RWPE2 (cell line): ENCODE measurements around the gene AGK.
"Not testable (repeated sequence)": the region's sequence is repeated elsewhere in the genome, so short reads cannot be mapped to it uniquely, and the experiment has no call there.

Source experiments
- ATAC-seq: fragments of 200-7000 bp; cut with Tn5 transposase; 3 replicates; pipeline ENCODE4 v1.9.1; 2021; ENCODE audit warnings: low read depth
- DNase-seq: peaks from one replicate; pipeline ENCODE4 v3.0.0-alpha.2; 2020; ENCODE audit warnings: low spot score
- H3K27ac ChIP-seq: fragments of 450-650 bp; 2 replicates; pipeline ENCODE4 v1.5.1; 2017; ENCODE audit warnings: mild to moderate bottlenecking; ENCODE audit not compliant: poor library complexity, severe bottlenecking
- H3K27me3 ChIP-seq: fragments of 250-450 bp; sonication (Bioruptor Pico); 2 replicates; pipeline ENCODE4 v1.5.1; 2021; ENCODE audit warnings: mild to moderate bottlenecking, moderate library complexity; ENCODE audit not compliant: insufficient read depth, poor library complexity, severe bottlenecking
- H3K36me3 ChIP-seq: fragments of 250-450 bp; sonication (Bioruptor Pico); 2 replicates; pipeline ENCODE4 v1.5.1; 2020; ENCODE audit warnings: low read depth, mild to moderate bottlenecking, moderate library complexity
- H3K4me1 ChIP-seq: fragments of 250-450 bp; sonication (Bioruptor Pico); 2 replicates; pipeline ENCODE4 v1.5.1; 2021; ENCODE audit warnings: mild to moderate bottlenecking, moderate library complexity; ENCODE audit not compliant: insufficient read depth, poor library complexity, severe bottlenecking
- H3K4me3 ChIP-seq: fragments of 250-450 bp; sonication (Bioruptor Pico); 2 replicates; pipeline ENCODE4 v1.5.1; 2021; ENCODE audit warnings: mild to moderate bottlenecking, moderate library complexity; ENCODE audit not compliant: severe bottlenecking
- H3K9me3 ChIP-seq: fragments of 250-450 bp; sonication (Bioruptor Pico); 2 replicates; pipeline ENCODE4 v1.5.1; 2021; ENCODE audit warnings: mild to moderate bottlenecking, moderate library complexity; ENCODE audit not compliant: severe bottlenecking
- TF ChIP-seq, protein P1 (sequence below): fragments of 450-650 bp; IDR thresholded peaks from one replicate; pipeline ENCODE4 v1.5.1; 2017; ENCODE audit warnings: mild to moderate bottlenecking, moderate library complexity; ENCODE audit not compliant: poor library complexity, severe bottlenecking

AGK gene

DNA sequence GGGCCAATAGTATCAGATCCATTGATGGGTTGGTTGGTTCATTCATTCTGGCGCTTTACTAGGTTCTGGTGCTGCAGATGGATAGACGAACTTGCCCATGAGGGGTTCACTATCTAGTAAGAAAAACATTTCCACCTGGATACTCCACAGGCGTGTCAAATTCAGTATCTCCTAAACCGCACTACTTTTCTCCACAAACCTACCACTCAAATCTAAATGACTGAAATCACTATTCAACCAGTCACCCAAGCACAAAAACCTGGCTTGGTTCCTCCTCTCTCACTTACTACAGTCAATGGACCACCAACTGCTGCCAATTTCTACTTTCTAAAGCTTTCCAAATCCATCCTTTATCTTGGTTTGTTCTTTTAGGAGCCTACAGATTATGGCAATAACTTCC is 572 bp downstream of the AGK start:
- no peaks in the 10 kb centered on the region for H3K27me3 ChIP-seq
- H3K4me1 ChIP-seq = peaks cover 4% of the 10 kb centered on the region
- TF ChIP-seq, protein P1, sequence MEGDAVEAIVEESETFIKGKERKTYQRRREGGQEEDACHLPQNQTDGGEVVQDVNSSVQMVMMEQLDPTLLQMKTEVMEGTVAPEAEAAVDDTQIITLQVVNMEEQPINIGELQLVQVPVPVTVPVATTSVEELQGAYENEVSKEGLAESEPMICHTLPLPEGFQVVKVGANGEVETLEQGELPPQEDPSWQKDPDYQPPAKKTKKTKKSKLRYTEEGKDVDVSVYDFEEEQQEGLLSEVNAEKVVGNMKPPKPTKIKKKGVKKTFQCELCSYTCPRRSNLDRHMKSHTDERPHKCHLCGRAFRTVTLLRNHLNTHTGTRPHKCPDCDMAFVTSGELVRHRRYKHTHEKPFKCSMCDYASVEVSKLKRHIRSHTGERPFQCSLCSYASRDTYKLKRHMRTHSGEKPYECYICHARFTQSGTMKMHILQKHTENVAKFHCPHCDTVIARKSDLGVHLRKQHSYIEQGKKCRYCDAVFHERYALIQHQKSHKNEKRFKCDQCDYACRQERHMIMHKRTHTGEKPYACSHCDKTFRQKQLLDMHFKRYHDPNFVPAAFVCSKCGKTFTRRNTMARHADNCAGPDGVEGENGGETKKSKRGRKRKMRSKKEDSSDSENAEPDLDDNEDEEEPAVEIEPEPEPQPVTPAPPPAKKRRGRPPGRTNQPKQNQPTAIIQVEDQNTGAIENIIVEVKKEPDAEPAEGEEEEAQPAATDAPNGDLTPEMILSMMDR = no peak
- peak overlapping the region; percentile 94 for H3K4me3 ChIP-seq
- ATAC-seq (no peak), DNase-seq (no peak)
- H3K9me3 ChIP-seq = no peaks in the 10 kb centered on the region
- H3K27ac ChIP-seq = no peak overlapping the region
- peaks cover 21% of the 10 kb centered on the region; the same call in 1 of the 2 replicates for H3K36me3 ChIP-seq

DNA sequence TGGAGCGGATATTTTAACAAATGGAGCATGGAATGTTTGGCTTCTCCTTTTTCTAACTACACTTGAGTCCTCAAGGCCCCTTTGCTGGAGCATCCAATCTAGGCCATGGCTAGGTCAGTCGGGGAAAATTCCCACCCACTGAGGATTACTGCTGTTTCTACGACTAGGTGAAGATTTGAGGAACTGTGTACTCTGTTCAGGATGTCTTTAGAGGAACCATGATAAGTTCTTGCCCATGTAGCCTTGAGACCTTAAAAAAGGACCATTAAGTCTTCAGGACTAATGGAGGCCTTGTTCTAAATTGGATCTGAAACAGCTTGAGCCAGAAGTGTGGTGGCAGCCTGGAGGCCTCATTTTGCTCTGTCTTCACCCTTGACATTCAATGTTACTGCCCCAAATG is 6.2 kb downstream of the AGK start:
- ATAC-seq = no peak
- no peaks in the 10 kb centered on the region for H3K9me3 ChIP-seq

DNA sequence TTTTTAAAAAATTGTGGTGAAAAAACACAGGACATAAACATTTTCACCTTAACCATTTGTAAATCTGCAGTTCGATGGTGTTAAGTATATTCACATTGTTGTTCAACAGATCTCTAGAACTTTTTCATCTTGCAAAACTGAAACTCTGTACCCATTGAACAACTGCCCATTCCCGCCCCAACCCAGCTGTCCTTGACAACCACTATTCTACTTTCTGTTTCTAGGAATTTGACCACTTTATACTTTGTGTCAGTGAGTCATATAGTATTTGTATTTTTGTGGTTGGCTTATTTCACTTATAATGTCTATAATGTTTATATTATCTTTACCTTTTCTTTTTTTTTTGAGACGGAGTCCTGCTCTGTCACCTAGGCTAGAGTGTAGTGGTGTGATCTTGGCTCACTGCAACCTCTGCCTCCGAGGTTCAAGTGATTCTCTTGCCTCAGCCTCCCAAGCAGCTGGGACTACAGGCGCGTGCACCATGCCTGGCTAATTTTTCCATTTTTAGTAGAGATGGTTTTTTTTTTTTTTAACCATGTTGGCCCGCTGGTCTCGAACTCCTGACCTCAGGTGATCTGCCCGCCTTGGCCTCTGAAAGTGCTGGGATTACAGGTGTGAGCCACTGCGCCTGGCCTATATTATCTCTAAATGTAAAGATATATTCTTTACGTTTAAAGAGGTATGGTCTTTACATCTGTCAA is 6.8 kb downstream of the AGK start:
- not testable (repeated sequence) for DNase-seq, ATAC-seq, H3K27me3 ChIP-seq, H3K4me3 ChIP-seq, H3K9me3 ChIP-seq, H3K4me1 ChIP-seq, H3K27ac ChIP-seq
- H3K36me3 ChIP-seq = peaks cover 49% of the 10 kb centered on the region

More for the DNA sequence above, 6.2 kb downstream of the AGK start:
- Histone ChIP-seq H3K27ac (no peak overlapping the region), H3K27me3 (no peaks in the 10 kb centered on the region), H3K4me3 (no peak overlapping the region), H3K36me3 (peaks cover 49% of the 10 kb centered on the region), H3K4me1 (peaks cover 1% of the 10 kb centered on the region)
- TF ChIP-seq, protein P1 = no peak
- DNase-seq = no peak

DNA sequence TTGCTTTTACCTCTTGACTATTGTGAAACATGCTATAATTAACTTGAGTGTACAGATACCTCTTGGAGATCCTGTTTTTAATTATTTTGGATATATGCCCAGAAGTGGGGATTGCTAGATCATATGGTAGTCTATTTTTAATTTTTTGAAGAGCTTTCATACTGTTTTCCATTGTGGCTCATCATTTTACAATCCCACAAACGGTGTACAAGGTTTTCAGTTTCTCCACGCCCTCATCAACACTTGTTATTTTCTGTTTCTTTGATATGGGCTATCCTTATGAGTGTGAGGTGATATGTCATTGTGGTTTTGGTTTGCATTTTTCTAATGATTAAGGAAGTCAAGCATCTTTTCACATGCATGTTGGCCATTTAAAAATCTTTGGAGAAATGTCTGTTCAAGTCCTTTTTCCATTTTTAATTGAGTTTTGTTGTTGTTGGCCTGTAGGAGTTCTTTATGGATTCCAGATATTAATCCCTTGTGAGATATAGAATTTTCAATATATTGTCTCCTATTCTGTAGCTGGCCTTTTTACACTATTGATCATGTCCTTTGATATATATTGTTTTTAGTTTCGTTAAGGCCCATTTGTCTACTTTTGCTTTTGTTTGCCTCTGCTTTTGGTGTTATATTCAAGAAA is 7.5 kb downstream of the AGK start:
- TF ChIP-seq, protein P1 = no peak
- H3K9me3 ChIP-seq = no peaks in the 10 kb centered on the region
- no peaks in the 10 kb centered on the region for H3K27me3 ChIP-seq
- no peaks in the 10 kb centered on the region for H3K4me1 ChIP-seq
- no peak overlapping the region for H3K27ac ChIP-seq
- H3K36me3 ChIP-seq = peaks cover 42% of the 10 kb centered on the region
- DNase-seq = no peak
- no peak overlapping the region for H3K4me3 ChIP-seq
- no peak for ATAC-seq

DNA sequence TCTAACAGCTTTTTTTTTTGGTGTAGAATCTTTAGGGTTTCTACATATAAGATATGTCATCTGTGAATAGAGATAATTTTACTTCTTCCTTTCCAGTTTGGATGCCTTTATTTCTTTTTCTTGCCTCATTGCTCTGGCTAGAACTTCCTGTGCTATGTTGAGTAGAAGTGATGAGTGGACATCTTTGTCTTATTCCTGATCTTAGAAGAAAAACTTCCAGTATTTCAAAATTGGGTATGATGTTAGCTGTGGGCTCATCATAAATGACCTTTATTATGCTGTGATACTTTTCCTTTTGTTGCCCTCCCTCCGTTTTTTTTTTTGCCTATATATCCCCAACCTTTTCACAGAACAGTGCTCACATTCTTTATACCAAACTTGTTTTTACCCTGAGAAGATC is 8.8 kb downstream of the AGK start:
- no peak for ATAC-seq
- no peak overlapping the region for H3K27ac ChIP-seq
- no peaks in the 10 kb centered on the region for H3K27me3 ChIP-seq
- TF ChIP-seq, protein P1 = no peak
- H3K4me1 ChIP-seq = no peaks in the 10 kb centered on the region
- peaks cover 48% of the 10 kb centered on the region for H3K36me3 ChIP-seq
- H3K4me3 ChIP-seq = no peak overlapping the region
- DNase-seq = no peak
- H3K9me3 ChIP-seq = no peaks in the 10 kb centered on the region
